ENCODE measurements around the gene SAXO2.
"Not testable (repeated sequence)": the region's sequence is repeated elsewhere in the genome, so short reads cannot be mapped to it uniquely, and the experiment has no call there.

DNA sequence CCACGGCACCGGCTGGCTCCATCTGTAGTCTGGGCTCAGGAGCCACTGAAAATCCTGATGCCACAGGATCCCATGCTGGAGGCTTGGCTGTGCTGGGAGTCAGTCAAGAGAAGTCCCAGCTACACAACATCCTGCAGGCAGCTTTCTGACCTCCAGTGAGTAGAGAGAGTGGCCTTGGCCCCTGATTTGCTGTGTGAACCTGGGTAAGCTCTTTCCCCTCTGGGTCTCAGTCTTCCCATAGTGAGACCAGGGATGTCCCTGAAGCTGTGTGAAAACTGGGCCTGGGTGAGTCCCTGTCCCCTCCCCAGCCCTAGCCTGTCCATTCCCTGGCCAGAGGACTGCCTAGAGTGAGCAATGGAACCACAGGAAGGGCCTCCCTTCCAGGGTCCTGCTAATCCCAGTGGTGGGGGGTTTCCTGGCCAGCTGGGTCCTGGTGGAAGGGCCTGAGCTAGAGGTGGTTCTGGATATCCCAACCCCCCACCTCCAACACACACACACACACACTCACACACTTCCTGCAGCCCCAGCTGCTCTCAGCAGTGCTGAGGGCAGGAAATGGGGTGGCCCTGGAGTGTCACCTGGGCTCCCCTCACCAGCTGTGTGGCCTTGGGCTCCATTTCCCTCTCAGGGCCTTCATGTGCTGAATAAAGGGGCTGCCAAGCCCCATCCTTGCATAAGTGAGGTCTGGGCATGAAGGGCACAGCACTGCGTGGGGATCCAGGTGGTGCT lies 69.1 kb downstream of the SAXO2 start:
- TF ChIP-seq, protein P1, sequence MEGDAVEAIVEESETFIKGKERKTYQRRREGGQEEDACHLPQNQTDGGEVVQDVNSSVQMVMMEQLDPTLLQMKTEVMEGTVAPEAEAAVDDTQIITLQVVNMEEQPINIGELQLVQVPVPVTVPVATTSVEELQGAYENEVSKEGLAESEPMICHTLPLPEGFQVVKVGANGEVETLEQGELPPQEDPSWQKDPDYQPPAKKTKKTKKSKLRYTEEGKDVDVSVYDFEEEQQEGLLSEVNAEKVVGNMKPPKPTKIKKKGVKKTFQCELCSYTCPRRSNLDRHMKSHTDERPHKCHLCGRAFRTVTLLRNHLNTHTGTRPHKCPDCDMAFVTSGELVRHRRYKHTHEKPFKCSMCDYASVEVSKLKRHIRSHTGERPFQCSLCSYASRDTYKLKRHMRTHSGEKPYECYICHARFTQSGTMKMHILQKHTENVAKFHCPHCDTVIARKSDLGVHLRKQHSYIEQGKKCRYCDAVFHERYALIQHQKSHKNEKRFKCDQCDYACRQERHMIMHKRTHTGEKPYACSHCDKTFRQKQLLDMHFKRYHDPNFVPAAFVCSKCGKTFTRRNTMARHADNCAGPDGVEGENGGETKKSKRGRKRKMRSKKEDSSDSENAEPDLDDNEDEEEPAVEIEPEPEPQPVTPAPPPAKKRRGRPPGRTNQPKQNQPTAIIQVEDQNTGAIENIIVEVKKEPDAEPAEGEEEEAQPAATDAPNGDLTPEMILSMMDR (IDR thresholded peaks at IDR 0.05), result not testable (repeated sequence)
- not testable (repeated sequence) for TF ChIP-seq POLR2A (IDR thresholded peaks at IDR 0.05)
